H1 (cell line): ENCODE measurements around the gene TRMT44. TPM values are rescaled to one million over a fixed set of nuclear protein-coding genes. Genes with fewer than 3 reads are reported as not detected.
"Not testable (repeated sequence)": the region's sequence is repeated elsewhere in the genome, so short reads cannot be mapped to it uniquely, and the experiment has no call there.

Experiments
- CTCF ChIA-PET: fragments of 300-600 bp; sonication (Branson Sonifier 250); formaldehyde crosslinking; loops from one replicate; lab custom pipeline; 2021; ENCODE audit not compliant: partially characterized antibody; lab: Charles Lee
- POLR2A ChIA-PET: fragments of 300-600 bp; sonication (Branson Sonifier 250); formaldehyde crosslinking; loops from one replicate; lab custom pipeline; 2021; ENCODE audit warnings: inconsistent platforms; ENCODE audit not compliant: partially characterized antibody; lab: Charles Lee
- DNase-seq, 2 experiments: peaks; one replicate each; pipeline versions ENCODE4 v3.0.0 to v3.0.0-alpha.2; 2010 to 2022; ENCODE audit warnings: low spot score in 2 of 2, low read depth in 1 of 2, mixed read lengths in 1 of 2
- FAIRE-seq: peaks from 2 replicates; lab custom pipeline; 2011; peaks lifted over from hg19 to GRCh38; lab: Jason Lieb, UNC
- H2AFZ ChIP-seq: 2 replicates; pipeline ENCODE4 v1.8.1; 2012; ENCODE audit warnings: low read length, inconsistent platforms
- H2AK5ac ChIP-seq: 2 replicates; pipeline ENCODE4 v1.6.1; 2013; ENCODE audit warnings: low read depth, low read length
- H2BK120ac ChIP-seq: replicated peaks from 2 replicates; pipeline ENCODE3; 2013; ENCODE audit warnings: low read depth, low read length, inconsistent platforms
- H2BK12ac ChIP-seq: 2 replicates; pipeline ENCODE4 v1.6.1; 2013; ENCODE audit warnings: low read depth, low read length
- H2BK15ac ChIP-seq: 2 replicates; pipeline ENCODE4 v1.6.1; 2013; ENCODE audit warnings: low read length
- H2BK20ac ChIP-seq: 2 replicates; pipeline ENCODE4 v1.6.1; 2013; ENCODE audit warnings: low read length
- H2BK5ac ChIP-seq: 2 replicates; pipeline ENCODE4 v1.6.1; 2013; ENCODE audit warnings: low read depth, low read length
- H3K14ac ChIP-seq: 2 replicates; pipeline ENCODE4 v1.6.1; 2013; ENCODE audit warnings: inconsistent platforms; ENCODE audit not compliant: insufficient read length
- H3K18ac ChIP-seq: 2 replicates; pipeline ENCODE4 v1.6.1; 2013; ENCODE audit warnings: low read length; ENCODE audit errors: extremely low read depth
- H3K23ac ChIP-seq: 2 replicates; pipeline ENCODE4 v1.6.1; 2013; ENCODE audit warnings: inconsistent platforms; ENCODE audit not compliant: insufficient read length
- H3K23me2 ChIP-seq: 2 replicates; pipeline ENCODE4 v1.6.1; 2013; ENCODE audit warnings: low read depth, low read length
- H3K27ac ChIP-seq: 2 replicates; pipeline ENCODE4 v1.6.1; 2011; ENCODE audit warnings: low read depth, low read length, inconsistent platforms
- H3K27me3 ChIP-seq, 4 experiments: replicated peaks in 1 of 4; 1 replicate in 1 of 4; 2 replicates in 3 of 4; pipeline versions ENCODE4 v1.6.1 to v1.8.1; 2011 to 2013; ENCODE audit warnings: low read length in 3 of 4, mild to moderate bottlenecking in 3 of 4, inconsistent platforms in 2 of 4, mixed read lengths in 2 of 4, moderate library complexity in 1 of 4; ENCODE audit not compliant: control insufficient read depth in 3 of 4, insufficient read depth in 3 of 4; ENCODE audit errors: extremely low read depth in 1 of 4
- H3K36me3 ChIP-seq, 4 experiments: 2 replicates each; pipeline versions ENCODE4 v1.6.1 to v1.8.1; 2011 to 2013; ENCODE audit warnings: mild to moderate bottlenecking in 4 of 4, low read length in 3 of 4, moderate library complexity in 2 of 4, control low read depth in 1 of 4, inconsistent platforms in 1 of 4; ENCODE audit not compliant: insufficient read depth in 4 of 4, control insufficient read depth in 2 of 4
- H3K4ac ChIP-seq: replicated peaks from 2 replicates; pipeline ENCODE3; 2013; ENCODE audit warnings: low read length, low read depth, mixed read lengths, inconsistent platforms; ENCODE audit not compliant: insufficient read length
- H3K4me1 ChIP-seq, 4 experiments: replicated peaks in 1 of 4; 1 replicate in 1 of 4; 2 replicates in 3 of 4; pipeline versions ENCODE4 v1.6.1 to v1.8.1; 2011 to 2013; ENCODE audit warnings: low read length in 3 of 4, inconsistent platforms in 2 of 4, mixed read lengths in 1 of 4; ENCODE audit not compliant: insufficient read depth in 4 of 4, control insufficient read depth in 3 of 4
- H3K4me2 ChIP-seq, 2 experiments: 2 replicates each; pipeline versions ENCODE4 v1.6.1 to v1.8.1; 2011 to 2013; ENCODE audit warnings: low read depth in 2 of 2, low read length in 2 of 2, control low read depth in 1 of 2, inconsistent platforms in 1 of 2, mild to moderate bottlenecking in 1 of 2; ENCODE audit not compliant: insufficient read depth in 1 of 2
- H3K4me3 ChIP-seq, 4 experiments: fragments of 200-600, 300-600 bp in 1 of 4; sonication (generic), shearing (Covaris generic), sonication (Bioruptor Twin) in 1 of 4; 2 replicates each; pipeline versions ENCODE4 v1.5.1 to v1.8.1; 2011 to 2016; ENCODE audit warnings: low read length in 4 of 4, low read depth in 3 of 4, control low read depth in 2 of 4, inconsistent platforms in 2 of 4, mild to moderate bottlenecking in 2 of 4, mixed read lengths in 1 of 4, moderate library complexity in 1 of 4; ENCODE audit not compliant: insufficient read depth in 2 of 4; ENCODE audit errors: extremely low read depth in 1 of 4
- H3K56ac ChIP-seq: replicated peaks from 2 replicates; pipeline ENCODE3; 2013; ENCODE audit warnings: low read depth, mild to moderate bottlenecking, mixed read lengths, low read length, inconsistent platforms; ENCODE audit not compliant: insufficient read length
- H3K79me1 ChIP-seq: 2 replicates; pipeline ENCODE4 v1.6.1; 2013; ENCODE audit warnings: low read depth, low read length, control low read depth
- H3K79me2 ChIP-seq, 2 experiments: 2 replicates each; pipeline versions ENCODE4 v1.6.1 to v1.8.1; 2012 to 2013; ENCODE audit warnings: low read length in 2 of 2, mild to moderate bottlenecking in 2 of 2, inconsistent platforms in 1 of 2; ENCODE audit not compliant: insufficient read depth in 2 of 2, control insufficient read depth in 1 of 2
- H3K9ac ChIP-seq, 4 experiments: replicated peaks in 1 of 4; 1 replicate in 1 of 4; 2 replicates in 3 of 4; pipeline versions ENCODE4 v1.6.1 to v1.8.1; 2011 to 2013; ENCODE audit warnings: low read depth in 3 of 4, low read length in 3 of 4, control low read depth in 2 of 4, mild to moderate bottlenecking in 2 of 4, moderate library complexity in 2 of 4, inconsistent platforms in 1 of 4; ENCODE audit errors: extremely low read depth in 1 of 4
- H3K9me3 ChIP-seq, 2 experiments: 2 replicates each; pipeline versions ENCODE4 v1.6.1 to v1.8.1; 2012 to 2013; ENCODE audit warnings: mild to moderate bottlenecking in 2 of 2, moderate library complexity in 2 of 2, control low read depth in 1 of 2, inconsistent platforms in 1 of 2, low read depth in 1 of 2, low read length in 1 of 2, mixed read lengths in 1 of 2; ENCODE audit not compliant: insufficient read depth in 2 of 2
- H4K20me1 ChIP-seq, 2 experiments: replicated peaks in 1 of 2; 2 replicates each; pipeline versions ENCODE3 to v1.8.1; 2011 to 2013; ENCODE audit warnings: inconsistent platforms in 2 of 2, low read length in 2 of 2, mild to moderate bottlenecking in 1 of 2; ENCODE audit not compliant: insufficient read depth in 2 of 2, control insufficient read depth in 1 of 2
- H4K5ac ChIP-seq: 2 replicates; pipeline ENCODE4 v1.6.1; 2013; ENCODE audit warnings: low read length, low read depth, mixed read lengths, inconsistent platforms; ENCODE audit not compliant: insufficient read length
- H4K8ac ChIP-seq: 2 replicates; pipeline ENCODE4 v1.8.0; 2013; ENCODE audit warnings: mild to moderate bottlenecking, moderate library complexity, low read length, inconsistent platforms; ENCODE audit not compliant: insufficient read depth; ENCODE audit errors: extremely low read depth
- H4K91ac ChIP-seq: replicated peaks from 2 replicates; pipeline ENCODE3; 2013; ENCODE audit warnings: low read length, mixed read lengths, inconsistent platforms; ENCODE audit not compliant: insufficient read length
- ATF3 ChIP-seq: IDR thresholded peaks from 2 replicates; pipeline ENCODE4 v1.6.1; 2011; ENCODE audit warnings: low read depth, mild to moderate bottlenecking, low read length; ENCODE audit not compliant: insufficient read depth
- CHD2 ChIP-seq: IDR thresholded peaks from 2 replicates; pipeline ENCODE4 v1.6.1; 2012; ENCODE audit warnings: low read length, improper control_type of control experiment
- CTCF ChIP-seq, 3 experiments: IDR thresholded peaks; 1 replicate in 2 of 3; 2 replicates in 1 of 3; pipeline versions ENCODE4 v1.5.1 to v1.6.1; 2011; ENCODE audit warnings: low read length in 3 of 3, mild to moderate bottlenecking in 3 of 3, inconsistent platforms in 2 of 3, low read depth in 1 of 3, moderate library complexity in 1 of 3; ENCODE audit not compliant: insufficient read depth in 1 of 3; ENCODE audit errors: control extremely low read depth in 1 of 3
- RAD21 ChIP-seq, 2 experiments: IDR thresholded peaks in 1 of 2; conservative IDR thresholded peaks in 1 of 2; 2 replicates each; pipeline ENCODE4 v1.6.1; 2011; ENCODE audit warnings: low read depth in 2 of 2, low read length in 2 of 2, improper control_type of control experiment in 1 of 2, inconsistent platforms in 1 of 2, mild to moderate bottlenecking in 1 of 2, moderate library complexity in 1 of 2
- SAP30 ChIP-seq: fragments of 300-600 bp; sonication (generic); IDR thresholded peaks from 2 replicates; pipeline ENCODE4 v1.7.1; 2012; ENCODE audit warnings: low read length, moderate library complexity, mild to moderate bottlenecking, inconsistent platforms; ENCODE audit not compliant: insufficient read depth, insufficient replicate concordance
- SP1 ChIP-seq: IDR thresholded peaks from 2 replicates; pipeline ENCODE4 v1.6.1; 2011; ENCODE audit warnings: low read depth, low read length
- SP2 ChIP-seq: IDR thresholded peaks from 2 replicates; pipeline ENCODE4 v1.6.1; 2012; ENCODE audit warnings: mild to moderate bottlenecking, low read length, inconsistent platforms
- SP4 ChIP-seq: IDR thresholded peaks from 2 replicates; pipeline ENCODE4 v1.6.1; 2012; ENCODE audit warnings: low read length, inconsistent platforms
- TAF1 ChIP-seq: IDR thresholded peaks from 2 replicates; pipeline ENCODE4 v1.6.1; 2011; ENCODE audit warnings: mild to moderate bottlenecking, low read depth, low read length
- WGBS, 2 experiments: shearing (Covaris generic) in 1 of 2; methylation state at CpG; one replicate each; pipeline versions ENCODE4 v1.1.6 to v1.1.7; 2013 to 2015; ENCODE audit warnings: low lambda C conversion rate in 2 of 2, mixed read lengths in 2 of 2, inconsistent platforms in 1 of 2, low coverage in 1 of 2, missing lambda C conversion rate in 1 of 2; ENCODE audit not compliant: insufficient replicate concordance in 2 of 2, insufficient coverage in 1 of 2, insufficient read length in 1 of 2; ENCODE audit errors: extremely low coverage in 1 of 2, missing lambda C conversion rate in 1 of 2; 5-methylcytosine and 5-hydroxymethylcytosine counted together
- polyA plus RNA-seq, 7 experiments: library from polyadenylated mRNA; depleted of rRNA in 3 of 7; stranded (reverse) in 5 of 7; unstranded in 2 of 7; fragments of >200 nt in 5 of 7; fragments of 200-250 nt in 2 of 7; gene quantifications; 1 replicate in 5 of 7; 2 replicates in 1 of 7; 4 replicates in 1 of 7; pipeline versions ENCODE4 v1.2.1 to v1.2.3, GENCODE V29; 2011 to 2013; ENCODE audit warnings: missing spikeins in 2 of 7, mixed read lengths in 2 of 7
- total RNA-seq: library from RNA; stranded (reverse); fragmentation: NEBNext Ultra II Directional; extraction: Animal tissue kit (Norgen Biotek cat#: 25700); gene quantifications from 2 replicates; pipeline ENCODE4 v1.2.1, GENCODE V29; 2021

TRMT44 gene
- total and polyA plus RNA-seq, 2 of the 8 experiments (the other 6 are each of a cell fraction or from before 2014, with no cell fraction given): 8.6 to 23.9 TPM

GRCh38 chr4:8480221-8480620 lies 39.6 kb downstream of the TRMT44 start (continued):
- TF ChIP-seq CTCF (IDR thresholded peaks at IDR 0.05; ENCODE audit: control extremely low read depth in 1 of 3, insufficient read depth in 1 of 3, low read depth in 1 of 3, low read length in 3 of 3): no peak
- no peak for TF ChIP-seq SP1
- no peak for TF ChIP-seq CHD2
- TF ChIP-seq SP2: no peak
- no peak for TF ChIP-seq SP4
- no peak for TF ChIP-seq TAF1
- no peak for TF ChIP-seq ATF3
- TF ChIP-seq SAP30: no peak
- no peak for TF ChIP-seq RAD21 (IDR thresholded peaks at IDR 0.05 in 1 of 2, conservative IDR thresholded peaks at IDR 0.05 in 1 of 2; ENCODE audit: low read depth in 2 of 2, low read length in 2 of 2)

GRCh38 chr4:8486643-8487042 lies 46.1 kb downstream of the TRMT44 start:
- H3K9ac ChIP-seq, H2AK5ac ChIP-seq, H3K4me3 ChIP-seq, DNase-seq, H3K4me1 ChIP-seq, H2BK120ac ChIP-seq, H3K23ac ChIP-seq, H4K5ac ChIP-seq, H4K91ac ChIP-seq, H3K36me3 ChIP-seq, H4K8ac ChIP-seq, CTCF ChIA-PET, H3K27ac ChIP-seq, POLR2A ChIA-PET, H3K23me2 ChIP-seq, H3K27me3 ChIP-seq, FAIRE-seq, H3K79me2 ChIP-seq, H2BK5ac ChIP-seq, H2BK20ac ChIP-seq, H3K56ac ChIP-seq, H2BK15ac ChIP-seq, H2BK12ac ChIP-seq, H3K79me1 ChIP-seq, H3K4ac ChIP-seq, H3K4me2 ChIP-seq, H4K20me1 ChIP-seq, H3K18ac ChIP-seq, H3K14ac ChIP-seq, H2AFZ ChIP-seq: not testable (repeated sequence)
- peaks cover 9 to 11% of the 10 kb centered on the region in 2 experiments; a peak in 3 of 4 replicates for H3K9me3 ChIP-seq
- 87% methylated on average over 8 of the region's 9 CpGs; no CpG with 5 or more reads in 1 of the 2 experiments for WGBS, 2 experiments
